Measurements from ENCODE around the gene CCDC127.

GRCh38 chr5:182126-182525, 35.8 kb downstream of the CCDC127 start:
- TF ChIP-seq CTCF (IDR thresholded peaks at IDR 0.05), result no peak
- TF ChIP-seq EP300 (IDR thresholded peaks at IDR 0.05), result no peak
